HL-60 (cell line): ENCODE results near the gene ACTN1.

ENCODE experiments used
- CTCF ChIP-seq: IDR thresholded peaks from one replicate; pipeline ENCODE4 v1.5.1; 2011; ENCODE audit warnings: low read length, control low read depth, inconsistent platforms; ENCODE audit not compliant: insufficient read depth
- GABPA ChIP-seq: IDR thresholded peaks from 2 replicates; pipeline ENCODE4 v1.6.1; 2012; ENCODE audit warnings: low read depth
- POLR2AphosphoS5 ChIP-seq: IDR thresholded peaks from 2 replicates; pipeline ENCODE4 v1.6.1; 2012; ENCODE audit warnings: low read depth
- REST ChIP-seq: IDR thresholded peaks from 2 replicates; pipeline ENCODE4 v1.6.1; 2012; ENCODE audit warnings: low read depth; ENCODE audit not compliant: insufficient replicate concordance
- SPI1 ChIP-seq: IDR thresholded peaks from 2 replicates; pipeline ENCODE4 v1.6.1; 2012; ENCODE audit warnings: low read depth, mild to moderate bottlenecking, borderline replicate concordance

- no peak for TF ChIP-seq CTCF
- TF ChIP-seq SPI1, result no peak
- TF ChIP-seq POLR2AphosphoS5, result no peak
- no peak for TF ChIP-seq REST
- no peak for TF ChIP-seq GABPA
Measured at GRCh38 chr14:68938271-68939150, 40.6 kb downstream of the ACTN1 start.
